Measurements from ENCODE around the gene MAN2A1.
"Not testable (repeated sequence)": the region's sequence is repeated elsewhere in the genome, so short reads cannot be mapped to it uniquely, and the experiment has no call there.

Gene MAN2A1

DNA sequence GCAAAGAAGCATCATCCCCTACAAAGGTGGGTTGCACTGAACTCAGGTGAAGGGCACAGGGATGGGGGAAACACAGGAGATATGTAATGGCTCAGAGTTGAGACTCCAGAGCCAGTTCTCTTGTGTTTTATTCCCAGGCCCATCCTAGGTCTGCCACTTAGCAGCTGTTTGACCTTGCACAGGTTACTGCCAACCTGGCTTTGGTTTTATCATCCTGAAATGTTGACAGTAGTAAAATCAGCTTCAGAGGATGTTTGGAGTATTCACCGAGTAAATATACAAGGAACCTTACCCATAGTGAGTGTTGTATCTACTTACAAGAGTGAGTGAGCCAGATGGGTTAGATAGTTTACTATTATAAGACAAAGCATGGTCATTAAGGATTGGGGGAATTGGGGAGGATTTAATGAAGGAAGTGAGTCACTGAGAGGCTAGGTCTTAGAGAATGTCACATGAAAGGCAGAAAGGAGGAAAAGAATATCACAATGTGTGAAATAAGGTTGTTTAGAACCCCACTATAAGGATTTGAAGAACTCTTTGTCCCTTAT, 141.3 kb downstream of the MAN2A1 start:
- DNase-seq = no peak

DNA sequence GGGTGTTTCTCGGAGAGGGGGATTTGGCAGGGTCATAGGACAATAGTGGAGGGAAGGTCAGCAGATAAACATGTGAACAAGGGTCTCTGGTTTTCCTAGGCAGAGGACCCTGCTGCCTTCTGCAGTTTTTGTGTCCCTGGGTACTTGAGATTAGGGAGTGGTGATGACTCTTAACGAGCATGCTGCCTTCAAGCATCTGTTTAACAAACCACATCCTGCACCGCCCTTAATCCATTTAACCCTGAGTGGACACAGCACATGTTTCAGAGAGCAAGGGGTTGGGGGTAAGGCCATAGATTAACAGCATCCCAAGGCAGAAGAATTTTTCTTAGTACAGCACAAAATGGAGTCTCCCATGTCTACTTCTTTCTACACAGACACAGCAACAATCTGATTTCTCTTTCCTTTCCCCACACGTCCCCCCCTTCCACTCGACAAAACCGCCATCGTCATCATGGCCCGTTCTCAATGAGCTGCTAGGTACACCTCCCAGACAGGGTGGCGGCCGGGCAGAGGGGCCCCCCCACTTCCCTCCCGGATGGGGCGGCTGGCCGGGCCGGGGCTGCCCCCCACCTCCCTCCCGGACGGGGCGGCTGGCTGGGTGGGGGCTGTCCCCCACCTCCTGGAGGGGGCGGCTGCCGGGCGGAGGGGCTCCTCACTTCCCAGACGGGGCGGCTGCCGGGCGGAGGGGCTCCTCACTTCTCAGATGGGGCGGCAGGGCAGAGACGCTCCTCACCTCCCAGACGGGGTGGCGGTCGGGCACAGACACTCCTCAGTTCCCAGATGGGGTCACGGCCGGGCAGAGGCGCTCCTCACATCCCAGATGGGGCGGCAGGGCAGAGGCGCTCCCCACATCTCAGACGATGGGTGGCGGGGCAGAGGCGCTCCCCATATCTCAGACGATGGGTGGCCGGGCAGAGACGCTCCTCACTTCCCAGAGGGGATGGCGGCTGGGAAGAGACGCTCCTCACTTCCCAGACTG, 142.8 kb downstream of the MAN2A1 start:
- not testable (repeated sequence) for DNase-seq

DNA sequence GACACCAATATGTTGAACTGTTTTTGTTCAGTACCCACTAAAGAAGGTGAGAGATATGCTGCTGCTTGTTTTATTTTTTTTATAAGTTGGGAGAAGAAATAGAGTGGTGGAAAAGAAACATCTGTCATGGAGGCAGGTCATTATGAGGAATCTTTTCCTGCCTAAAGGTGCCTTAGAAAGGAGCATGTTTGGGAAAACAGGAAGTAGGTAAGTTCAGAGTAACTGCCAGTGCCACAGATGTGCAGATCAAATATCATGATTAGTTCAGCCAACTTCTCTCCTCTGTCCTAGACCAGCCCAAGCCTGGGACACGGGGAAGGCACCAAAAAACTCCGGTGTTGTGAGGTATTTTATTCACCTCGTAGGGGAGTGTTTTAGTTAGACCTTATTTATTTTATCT, 144.2 kb downstream of the MAN2A1 start:
- DNase-seq = no peak

DNA sequence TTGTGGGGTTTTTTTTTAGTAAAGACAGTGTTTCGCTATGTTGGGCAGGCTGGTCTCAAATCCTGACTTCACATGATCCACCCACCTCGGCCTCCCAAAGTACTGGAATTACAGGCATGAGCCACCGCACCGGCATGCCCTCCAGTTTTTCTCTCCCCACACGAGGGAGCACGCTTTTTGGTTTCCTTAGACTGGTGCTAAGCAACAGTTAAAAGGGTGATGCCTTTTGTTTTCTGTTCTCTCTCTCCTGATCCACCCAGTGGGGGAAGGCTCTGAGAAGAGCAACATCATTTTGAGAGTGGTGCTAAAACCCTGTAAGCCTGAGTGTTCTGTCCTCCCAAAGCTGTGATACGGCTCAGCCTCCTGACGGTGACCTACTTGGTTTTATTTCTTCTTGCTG, 146.6 kb downstream of the MAN2A1 start:
- no peak for DNase-seq

DNA sequence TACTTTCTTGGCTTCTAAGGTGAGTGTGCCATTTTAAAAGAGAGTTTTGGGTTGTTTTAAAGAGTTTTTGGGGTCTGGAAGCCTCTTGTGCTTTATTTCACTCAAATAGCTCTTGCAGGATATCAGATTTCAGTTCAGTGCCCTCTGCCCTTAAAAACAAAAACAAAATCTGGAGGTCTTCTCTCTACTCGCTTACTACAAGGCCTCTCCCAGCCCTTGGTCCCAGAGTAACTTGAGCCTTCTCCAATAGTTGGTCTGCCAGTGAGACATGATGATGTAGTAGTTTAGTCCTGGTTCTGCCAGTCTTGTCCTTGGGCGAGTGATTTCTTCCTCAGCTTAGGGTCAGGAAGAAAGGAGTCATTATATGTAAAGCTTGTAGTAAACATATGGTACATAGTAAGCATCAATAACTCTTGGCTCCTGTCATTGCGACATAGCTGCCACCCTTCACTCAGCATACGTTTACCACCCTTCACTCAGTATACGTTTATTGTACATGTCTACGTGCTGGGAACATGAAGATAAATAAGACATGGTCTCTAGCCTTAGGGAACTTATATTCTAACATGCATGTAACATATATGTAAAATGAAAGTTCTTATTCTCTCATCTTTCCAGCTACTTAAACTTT, 147.6 kb downstream of the MAN2A1 start:
- DNase-seq = no peak

DNA sequence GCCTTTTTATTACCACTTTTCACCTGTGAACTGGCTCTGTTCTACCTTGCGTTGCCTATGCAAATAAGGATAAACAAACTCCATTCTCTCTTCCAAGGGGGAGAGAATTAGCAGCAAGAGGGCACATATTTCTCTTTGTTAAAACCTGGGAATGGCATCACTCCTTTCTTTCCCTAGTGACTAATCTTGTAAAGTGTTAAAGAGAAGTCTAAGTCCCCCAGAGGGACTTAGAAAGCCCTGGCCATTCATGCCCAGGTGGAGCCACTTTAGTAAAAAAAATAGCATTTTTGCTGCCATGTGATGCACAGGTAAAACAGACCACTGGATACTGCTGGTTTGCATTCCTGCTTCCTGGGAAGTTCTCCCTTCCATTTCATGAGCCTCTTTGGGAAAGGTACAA, 148.4 kb downstream of the MAN2A1 start:
- no peak for DNase-seq

DNA sequence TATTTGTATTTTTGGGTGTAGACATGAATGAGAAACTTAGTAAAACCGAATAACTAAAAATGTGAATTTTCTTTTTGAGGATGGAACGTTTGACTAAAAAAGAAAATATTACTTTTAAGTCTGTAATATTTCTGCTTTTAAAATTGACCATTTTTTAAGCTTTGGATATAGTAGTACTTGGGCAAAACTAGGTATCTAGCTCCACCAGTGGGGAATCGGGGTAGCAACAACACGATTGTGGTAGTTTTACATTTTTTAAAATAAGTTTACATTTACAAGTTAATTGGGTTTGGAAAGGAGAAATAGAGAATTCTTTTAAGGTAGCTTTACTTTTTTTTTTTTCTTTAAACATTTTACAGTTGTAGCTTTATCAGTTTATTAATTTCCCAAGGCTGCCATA, 154.4 kb downstream of the MAN2A1 start:
- no peak for DNase-seq

DNA sequence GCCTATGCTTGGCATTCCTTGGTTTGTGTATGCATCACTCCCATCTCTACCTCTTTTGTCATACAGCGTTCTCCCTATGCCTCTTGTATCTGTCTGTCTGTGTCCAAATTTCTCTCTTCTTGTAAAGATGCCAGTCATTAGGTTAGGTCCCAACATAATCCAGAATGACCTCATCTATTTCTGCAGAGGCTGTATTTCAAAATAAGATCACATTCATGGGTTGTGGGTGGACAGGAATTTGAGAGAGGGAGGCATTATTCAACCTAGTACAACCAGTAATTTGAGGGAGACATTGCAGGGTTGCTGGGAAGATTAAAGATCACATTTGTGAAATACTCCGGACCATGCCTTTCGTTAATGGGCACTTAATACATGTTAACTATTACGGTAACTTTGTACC, 155.0 kb downstream of the MAN2A1 start:
- DNase-seq = peak; percentile 54

DNA sequence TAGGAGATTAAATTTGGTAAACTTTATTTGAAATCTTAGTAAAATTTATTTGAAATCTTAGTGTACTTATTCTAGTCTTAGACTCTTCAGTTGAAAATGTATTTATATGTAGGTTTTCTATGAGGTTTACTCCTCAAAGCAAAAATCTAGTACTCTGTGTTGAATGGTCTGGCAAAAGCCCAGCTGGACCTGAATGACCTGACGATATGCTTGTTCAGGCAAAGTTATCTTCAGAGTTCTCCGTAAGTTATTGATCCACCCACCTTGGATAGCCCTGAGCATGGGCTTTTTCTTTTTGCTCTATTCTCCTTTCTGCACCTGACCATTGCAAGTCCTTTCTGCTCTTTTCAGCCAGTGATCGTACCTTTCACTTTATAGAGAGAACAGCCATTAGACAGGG, 158.4 kb downstream of the MAN2A1 start:
- no peak for DNase-seq

DNA sequence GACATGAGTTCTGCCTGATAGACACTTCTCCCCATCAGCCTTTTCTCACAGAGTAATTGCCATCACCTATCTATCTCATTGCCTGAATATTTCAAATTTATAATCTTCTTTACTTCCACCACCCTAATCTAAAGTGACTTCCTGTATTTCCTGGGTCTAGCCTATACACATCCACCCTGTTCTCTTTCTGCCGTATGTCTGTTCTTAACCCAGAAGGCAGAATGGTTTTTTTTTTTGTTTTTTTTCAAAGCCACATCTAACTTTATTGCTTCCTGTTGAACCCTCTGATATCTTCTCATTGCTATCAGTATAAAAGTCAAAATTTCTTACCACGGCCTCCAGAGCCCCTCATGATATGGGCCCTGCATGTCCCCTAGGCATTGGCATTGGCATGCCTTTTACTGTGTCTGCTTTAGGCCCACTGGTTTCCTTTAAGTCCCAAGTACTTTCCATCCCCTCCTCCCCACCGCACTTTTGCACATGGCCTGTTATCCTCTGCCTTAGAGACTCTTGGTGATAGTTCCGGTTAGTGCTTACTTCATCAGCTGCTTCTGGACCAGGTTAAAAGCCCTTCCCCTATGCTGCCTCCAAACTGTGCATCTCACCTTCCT, 159.9 kb downstream of the MAN2A1 start:
- no peak for DNase-seq

DNA sequence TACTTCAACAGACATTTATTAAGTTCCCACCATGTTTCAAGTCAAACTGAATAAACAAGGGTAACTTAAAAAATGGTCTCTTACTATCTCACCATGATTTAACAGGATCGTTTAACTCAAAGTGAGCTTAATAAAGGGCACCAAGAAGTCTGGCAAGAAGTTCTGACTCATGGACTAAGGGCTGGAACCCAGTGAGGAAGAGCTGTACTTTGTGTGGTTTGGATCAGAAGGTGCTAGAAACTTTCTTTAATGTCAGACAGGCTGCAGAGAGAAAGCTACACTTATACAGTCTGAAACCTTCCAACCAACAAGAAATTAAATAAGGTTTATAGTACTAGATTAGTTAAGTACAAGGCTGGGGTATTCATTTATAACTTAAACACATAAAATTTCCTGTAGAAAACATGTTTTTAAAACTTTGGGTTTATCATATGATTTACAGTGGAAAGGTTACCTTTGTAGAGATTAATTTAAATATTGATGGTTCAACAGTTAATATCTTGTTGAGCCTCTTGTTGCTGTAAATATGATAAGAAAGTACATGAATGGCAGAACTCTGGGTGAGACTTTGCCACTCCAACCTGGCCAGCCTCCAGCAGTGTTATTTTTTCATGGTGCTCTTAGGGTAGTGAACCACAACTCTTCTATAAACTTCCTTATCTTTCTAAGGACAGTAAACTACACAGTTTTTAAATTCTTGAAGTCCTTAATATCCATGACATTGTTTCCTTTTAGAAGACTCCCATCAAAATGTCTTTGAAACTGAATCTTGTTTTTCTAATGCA, 162.8 kb downstream of the MAN2A1 start:
- no peak for DNase-seq

DNA sequence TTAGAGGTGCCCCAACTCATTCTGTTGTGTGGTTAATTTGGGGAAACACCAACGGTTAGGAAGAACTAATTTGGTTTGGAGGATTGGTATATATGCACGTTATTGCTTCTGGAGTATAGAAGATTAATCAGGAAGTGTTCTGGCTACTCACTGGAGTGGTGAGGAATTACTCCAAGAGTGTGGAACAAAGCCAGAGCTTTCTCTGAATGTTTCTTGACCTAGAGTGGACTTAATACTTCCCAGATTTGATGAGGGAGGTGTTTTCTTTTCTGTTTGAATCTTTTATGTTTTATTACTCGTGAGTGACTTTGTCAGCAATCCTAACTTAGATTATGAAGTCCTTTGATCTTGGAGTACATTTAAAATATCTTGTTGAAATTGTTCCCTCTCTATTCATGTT, 163.7 kb downstream of the MAN2A1 start:
- no peak for DNase-seq

DNA sequence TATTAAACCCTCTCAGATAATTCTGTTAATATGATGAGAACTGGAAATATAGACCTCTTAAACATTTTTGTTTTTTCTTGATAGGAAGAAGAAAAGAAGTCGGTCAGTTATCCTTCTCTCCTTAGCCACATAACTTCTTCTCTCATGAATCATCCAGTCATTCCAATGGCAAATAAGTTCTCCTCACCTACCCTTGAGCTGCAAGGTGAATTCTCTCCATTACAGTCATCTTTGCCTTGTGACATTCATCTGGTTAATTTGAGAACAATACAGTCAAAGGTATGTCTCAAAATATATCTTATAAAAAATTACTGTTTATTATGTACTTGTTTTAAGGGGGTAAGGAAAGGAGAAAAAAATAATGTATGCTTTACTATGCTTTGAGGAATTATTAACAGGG, 165.3 kb downstream of the MAN2A1 start:
- DNase-seq = no peak

DNA sequence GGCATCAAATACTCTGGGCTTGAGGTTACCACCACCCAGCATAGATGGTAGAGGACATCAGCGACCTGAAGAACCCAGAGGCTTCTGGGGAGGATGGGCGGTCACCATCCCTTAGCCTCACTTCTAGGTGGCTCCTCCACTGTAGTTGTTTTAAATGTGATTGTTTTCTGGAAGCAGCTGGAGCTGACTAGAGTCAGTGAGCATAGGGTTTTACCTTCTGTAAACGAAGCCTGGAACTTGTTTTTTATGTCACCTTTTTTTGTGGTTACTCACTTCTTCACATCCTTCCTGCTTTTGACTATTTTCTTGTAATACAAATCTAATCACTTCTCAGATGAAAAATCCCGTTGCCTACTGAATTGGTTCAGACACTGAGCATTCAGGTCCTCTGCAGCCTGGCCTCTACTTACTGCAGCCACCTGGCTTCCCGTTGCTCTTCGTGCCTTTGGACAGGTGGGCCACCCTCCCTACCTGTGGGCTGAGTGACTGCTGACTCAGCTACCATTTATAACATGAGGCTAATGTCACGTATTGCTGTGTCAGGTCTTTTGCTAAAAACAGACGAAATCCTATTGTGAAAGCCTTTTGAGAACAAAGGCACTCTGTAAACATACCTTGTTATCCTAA, 167.8 kb downstream of the MAN2A1 start:
- no peak for DNase-seq

DNA sequence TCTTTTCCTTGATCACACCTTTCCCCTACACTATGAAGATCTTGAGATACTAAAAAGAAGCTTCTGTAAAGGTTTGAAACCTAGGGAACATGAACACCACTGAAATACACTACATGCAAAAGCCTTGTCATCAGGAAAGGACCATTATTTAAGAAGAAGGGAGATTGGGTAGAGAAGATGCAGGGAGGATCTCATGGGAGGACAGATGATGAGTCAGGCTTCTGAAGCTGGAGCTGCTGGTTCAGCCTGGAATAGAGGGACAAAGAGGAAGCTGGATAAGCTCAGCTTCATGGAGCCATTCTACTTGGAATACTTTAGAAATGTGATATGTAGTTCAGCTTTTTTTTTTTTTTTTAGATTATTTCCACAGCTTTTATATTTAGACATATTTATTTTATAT, 169.8 kb downstream of the MAN2A1 start:
- DNase-seq = peak; percentile 38

DNA sequence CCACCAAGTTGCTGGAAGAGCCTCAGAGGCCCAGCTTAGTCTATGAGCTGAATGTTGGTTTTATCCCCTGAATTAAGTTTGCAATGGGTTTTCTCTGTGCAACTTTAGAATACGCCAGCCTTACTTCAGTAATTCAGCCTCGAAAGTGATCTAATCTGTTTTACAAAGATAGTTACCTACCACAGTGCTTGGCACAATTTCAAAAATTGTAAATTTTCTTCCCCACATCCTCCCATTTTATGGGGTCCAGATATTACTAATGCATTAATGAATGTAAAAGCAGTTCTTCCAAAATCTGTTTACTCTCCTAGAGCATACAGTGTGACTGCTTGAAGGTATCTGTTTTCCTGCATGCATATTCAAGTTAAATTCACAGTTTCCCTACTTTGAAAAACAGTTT, 172.6 kb downstream of the MAN2A1 start:
- no peak for DNase-seq

DNA sequence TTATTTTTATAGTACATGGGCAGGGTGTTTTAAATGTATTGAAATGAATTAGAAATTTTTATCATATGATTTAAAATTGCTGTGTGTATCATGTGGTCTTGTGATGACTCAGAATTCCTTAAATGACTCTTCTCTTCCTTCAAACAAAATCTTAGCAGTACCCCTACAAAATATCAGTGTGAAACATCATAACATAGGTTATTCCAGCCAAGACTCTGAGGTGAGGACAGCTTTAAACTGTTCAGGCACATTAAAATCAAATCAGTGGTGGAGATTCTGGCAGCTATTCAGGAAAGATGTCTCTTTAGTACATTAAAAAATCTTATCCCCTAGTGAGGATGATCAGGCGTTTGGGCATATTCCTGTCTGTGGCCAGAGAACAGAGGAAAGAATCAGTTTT, 174.0 kb downstream of the MAN2A1 start:
- peak; percentile 76 for DNase-seq

DNA sequence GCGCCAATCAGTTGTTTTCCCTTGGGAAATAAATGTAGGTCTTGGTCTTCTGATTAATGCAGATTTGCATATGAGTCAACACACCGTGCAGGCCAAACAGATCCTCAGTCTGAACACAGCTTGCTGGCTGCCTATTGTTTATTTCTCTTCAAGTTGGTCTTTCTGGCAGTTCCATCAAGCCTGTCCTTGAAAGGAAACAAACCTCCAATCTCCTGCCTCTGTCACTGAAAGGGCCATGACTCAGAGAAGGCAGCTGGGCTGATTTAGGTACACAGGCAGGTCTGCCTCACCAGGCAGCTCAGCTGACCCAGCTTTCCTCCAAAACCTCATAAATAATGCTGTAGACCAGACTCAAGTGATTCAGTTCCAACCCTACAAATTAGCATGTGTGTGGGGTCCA, 175.9 kb downstream of the MAN2A1 start:
- peak; percentile 71 for DNase-seq

DNA sequence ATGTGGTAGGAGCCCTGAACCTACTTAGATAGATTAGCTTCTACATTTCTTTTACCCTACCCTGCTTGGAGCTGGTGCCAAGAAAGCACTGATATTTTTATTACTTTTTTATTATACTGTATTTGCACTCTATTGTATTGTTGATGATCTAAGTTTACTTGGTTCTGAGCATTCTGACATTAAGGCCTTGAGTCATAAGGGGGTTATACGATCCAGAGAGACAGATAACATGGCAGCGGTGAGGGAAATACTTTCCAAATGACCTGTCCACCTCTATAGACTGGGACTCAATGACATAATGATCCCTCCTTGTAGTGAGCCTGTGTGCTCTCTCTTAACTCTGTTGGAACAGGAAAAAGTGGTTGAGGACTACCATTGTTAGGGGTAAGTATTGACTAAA, 176.3 kb downstream of the MAN2A1 start:
- DNase-seq = peak; percentile 19

DNA sequence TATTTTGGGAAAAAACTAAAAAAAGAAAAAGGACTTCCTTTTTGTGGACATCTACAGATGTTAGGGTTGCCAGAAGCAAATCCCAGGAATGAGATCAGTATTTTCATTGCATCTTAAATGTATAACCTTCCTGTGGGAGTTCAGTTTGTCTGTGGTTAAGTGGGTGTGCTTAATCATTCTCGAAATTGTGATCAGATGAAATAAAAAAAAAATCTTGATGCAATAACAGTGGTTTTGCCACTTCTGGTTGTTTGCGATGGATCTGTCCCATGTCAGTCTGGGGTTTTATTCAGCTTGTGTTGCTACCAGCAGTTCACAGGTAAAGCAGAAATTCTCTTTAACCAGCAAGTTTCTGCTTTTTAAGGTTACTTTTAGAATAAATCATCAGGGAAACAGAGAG, 179.0 kb downstream of the MAN2A1 start:
- DNase-seq = peak; percentile 68

DNA sequence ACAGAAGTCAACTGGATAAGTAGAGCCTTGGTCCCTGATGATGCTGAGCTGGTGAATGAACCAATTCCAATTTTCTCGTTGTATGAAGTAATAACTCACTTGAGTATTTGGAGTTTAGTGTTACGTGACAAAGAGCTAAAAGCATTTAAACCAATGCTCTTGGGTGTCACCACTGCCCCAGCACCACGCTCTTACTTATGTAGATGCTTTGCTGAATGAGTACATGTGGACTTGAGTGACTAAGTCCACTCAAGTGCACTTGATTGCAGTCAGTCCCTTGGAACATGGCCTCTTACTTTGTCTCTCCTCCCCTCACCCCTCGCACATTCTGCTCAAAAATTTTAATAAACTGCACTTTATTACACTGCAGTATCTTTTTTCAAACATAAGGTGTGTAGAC, 184.0 kb downstream of the MAN2A1 start:
- DNase-seq = no peak

DNA sequence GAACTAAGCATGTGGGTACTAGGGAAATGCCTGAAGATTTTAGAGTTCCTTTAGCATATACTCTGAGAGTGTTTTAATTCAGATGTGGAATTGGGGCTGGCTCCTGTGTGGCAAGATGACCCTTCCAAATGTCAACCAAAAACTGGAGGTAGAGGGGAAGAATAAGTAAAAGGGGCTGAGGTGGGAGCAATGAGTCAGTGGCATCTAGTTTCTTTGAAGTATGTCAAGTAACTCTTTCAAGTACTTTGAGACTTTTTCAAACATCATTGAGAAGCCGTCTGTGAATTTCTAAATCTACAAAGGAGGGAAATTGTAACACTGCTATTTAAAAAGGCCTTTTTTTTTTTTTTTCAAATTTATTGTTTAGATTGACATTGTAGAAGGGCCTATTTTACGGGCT, 184.4 kb downstream of the MAN2A1 start:
- no peak for DNase-seq

All from fibroblast of skin of scalp (primary cell).